ENCODE data around the gene SH2D3C.

DNA sequence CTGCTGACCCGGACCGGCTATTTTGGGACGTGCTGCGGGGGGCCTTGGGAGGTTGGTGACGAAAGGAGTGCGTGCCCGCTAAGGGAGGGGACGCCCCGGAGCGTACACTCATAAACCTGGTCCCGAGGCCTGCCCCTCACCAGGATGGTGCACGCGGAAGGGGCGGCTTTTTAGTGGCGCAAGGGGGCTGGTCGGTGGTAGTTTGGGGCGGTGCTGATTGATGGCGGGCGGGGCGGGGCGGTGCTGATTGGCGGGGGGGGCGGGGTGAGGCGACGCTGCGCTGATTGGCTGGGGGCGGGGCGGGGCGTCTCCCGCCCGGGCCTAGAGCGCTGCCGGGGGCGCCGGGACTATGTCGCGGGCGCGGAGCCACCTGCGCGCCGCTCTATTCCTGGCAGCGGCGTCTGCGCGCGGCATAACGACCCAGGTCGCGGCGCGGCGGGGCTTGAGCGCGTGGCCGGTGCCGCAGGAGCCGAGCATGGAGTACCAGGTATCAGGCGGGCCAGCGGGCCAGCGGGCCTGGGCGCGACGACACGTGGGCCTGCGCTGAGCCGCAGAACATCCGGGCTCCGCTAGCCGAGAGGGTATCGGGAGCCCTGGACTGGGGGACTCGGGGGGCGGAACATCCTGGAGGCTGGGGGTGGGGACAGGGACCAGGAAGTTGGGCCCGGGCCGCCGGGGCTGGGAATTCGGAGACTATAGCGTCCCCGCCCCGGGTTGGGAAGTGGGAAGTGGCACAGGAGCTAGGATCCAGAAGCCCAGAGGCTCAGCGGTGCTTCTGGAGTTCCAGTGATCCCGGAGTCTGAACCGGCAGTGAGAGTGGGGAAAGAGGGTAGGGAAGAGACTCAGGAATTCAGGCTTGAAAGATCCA, 24.3 kb upstream of the SH2D3C start, which contains the start of gene FPGS:
- TF ChIP-seq CTCF (IDR thresholded peaks at IDR 0.05) (peak in 2 of 3 donors; percentile 5 to 33), POLR2A (IDR thresholded peaks at IDR 0.05) (peak; percentile 81), EP300 (IDR thresholded peaks at IDR 0.05) (peak; percentile 11)
